Choroid plexus epithelial cell (primary cell): Measurements from ENCODE around the gene TSPAN14.
A peak's percentile ranks its signal among the peaks of the same experiment; 100 is the strongest.
"Not testable (repeated sequence)": the region's sequence is repeated elsewhere in the genome, so short reads cannot be mapped to it uniquely, and the experiment has no call there.

ENCODE experiments used
- DNase-seq: peaks from one replicate; pipeline ENCODE4 v3.0.0-alpha.2; 2010; ENCODE audit warnings: low read depth
- H3K4me3 ChIP-seq: 2 replicates; pipeline ENCODE4 v1.5.1; 2011; ENCODE audit warnings: low read depth, mild to moderate bottlenecking, control low read depth, low read length, moderate library complexity
- TF ChIP-seq, protein P1 (sequence below): conservative IDR thresholded peaks from 2 replicates; pipeline ENCODE4 v1.5.1; 2011; ENCODE audit warnings: low read depth, mild to moderate bottlenecking, control low read depth, inconsistent platforms, low read length, moderate library complexity

The TSPAN14 gene

DNA sequence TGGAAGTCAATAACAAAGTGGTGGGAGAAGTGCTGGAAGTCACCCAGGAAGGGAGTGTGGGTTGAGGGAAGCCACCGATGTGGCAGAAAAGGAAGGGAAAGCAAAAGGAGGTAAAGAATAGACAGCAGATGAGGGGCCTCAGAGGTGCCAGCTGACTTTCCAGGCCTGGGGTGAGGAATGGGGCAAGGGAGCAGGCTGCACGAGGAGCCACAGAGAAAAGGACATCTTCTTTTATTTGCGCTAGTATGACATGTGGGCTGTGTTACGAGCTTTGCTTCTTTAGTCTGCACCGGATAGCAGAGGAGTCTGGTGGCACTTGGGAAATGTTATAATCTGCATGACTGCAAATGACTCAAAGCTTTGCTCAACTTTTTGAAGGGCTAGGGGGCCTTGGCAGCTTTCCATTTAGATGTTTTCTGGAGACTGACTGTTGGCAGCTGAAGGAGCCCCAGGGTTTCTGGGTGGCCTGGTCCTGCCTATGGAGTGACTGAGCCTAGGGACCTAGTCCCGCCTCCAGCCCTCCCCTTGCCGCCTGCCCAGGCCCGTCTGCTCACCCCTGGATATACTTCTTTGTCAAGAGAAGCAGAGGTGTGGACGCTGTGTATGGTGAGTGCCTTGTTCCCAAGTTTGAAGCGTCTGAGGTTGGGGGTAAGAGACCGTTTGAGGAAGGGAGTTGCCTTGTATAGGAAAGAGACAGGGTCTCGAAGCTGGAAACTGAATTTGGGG is 40.7 kb upstream of the TSPAN14 start:
- DNase-seq: peak; percentile 75
- peak overlapping the region; percentile 10 for H3K4me3 ChIP-seq
- TF ChIP-seq, protein P1, sequence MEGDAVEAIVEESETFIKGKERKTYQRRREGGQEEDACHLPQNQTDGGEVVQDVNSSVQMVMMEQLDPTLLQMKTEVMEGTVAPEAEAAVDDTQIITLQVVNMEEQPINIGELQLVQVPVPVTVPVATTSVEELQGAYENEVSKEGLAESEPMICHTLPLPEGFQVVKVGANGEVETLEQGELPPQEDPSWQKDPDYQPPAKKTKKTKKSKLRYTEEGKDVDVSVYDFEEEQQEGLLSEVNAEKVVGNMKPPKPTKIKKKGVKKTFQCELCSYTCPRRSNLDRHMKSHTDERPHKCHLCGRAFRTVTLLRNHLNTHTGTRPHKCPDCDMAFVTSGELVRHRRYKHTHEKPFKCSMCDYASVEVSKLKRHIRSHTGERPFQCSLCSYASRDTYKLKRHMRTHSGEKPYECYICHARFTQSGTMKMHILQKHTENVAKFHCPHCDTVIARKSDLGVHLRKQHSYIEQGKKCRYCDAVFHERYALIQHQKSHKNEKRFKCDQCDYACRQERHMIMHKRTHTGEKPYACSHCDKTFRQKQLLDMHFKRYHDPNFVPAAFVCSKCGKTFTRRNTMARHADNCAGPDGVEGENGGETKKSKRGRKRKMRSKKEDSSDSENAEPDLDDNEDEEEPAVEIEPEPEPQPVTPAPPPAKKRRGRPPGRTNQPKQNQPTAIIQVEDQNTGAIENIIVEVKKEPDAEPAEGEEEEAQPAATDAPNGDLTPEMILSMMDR: no peak

DNA sequence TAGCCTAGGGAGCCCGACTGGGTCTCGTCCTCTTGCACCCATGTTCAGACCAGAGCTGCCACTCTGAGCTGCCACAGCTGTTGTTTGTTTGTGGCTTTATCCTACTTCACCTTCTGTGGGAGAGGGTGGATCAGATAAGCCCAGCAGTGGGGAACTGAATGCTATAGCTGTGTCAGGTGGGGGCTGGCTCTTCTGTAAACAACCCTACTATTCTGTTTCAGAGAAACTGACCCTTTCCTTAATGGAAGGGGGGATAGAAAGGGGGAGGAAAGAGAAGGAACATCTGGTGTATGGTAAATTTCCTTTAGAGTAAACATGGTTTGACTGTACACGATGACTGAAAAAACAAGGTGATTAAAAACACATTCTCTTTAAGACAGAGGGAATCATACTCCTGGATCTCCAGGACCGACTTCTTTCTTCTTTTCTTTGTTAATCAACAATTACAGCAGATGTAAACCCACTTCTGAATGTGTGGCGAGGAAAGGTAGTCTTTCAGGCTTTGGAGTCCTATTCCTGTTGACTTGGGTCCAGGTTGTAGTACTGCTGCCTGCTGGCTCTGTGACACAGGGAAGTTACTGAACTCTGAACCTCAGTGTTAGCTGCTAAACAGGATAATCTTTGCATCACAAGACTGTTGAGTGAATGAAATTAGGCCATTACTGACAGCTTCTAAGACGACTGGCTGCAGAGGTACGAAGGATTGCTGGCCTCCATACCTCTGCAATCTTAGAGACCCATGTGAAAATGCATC is 39.8 kb upstream of the TSPAN14 start:
- TF ChIP-seq, protein P1: no peak
- DNase-seq: peak; percentile 59
- H3K4me3 ChIP-seq: peak overlapping the region; percentile 10

DNA sequence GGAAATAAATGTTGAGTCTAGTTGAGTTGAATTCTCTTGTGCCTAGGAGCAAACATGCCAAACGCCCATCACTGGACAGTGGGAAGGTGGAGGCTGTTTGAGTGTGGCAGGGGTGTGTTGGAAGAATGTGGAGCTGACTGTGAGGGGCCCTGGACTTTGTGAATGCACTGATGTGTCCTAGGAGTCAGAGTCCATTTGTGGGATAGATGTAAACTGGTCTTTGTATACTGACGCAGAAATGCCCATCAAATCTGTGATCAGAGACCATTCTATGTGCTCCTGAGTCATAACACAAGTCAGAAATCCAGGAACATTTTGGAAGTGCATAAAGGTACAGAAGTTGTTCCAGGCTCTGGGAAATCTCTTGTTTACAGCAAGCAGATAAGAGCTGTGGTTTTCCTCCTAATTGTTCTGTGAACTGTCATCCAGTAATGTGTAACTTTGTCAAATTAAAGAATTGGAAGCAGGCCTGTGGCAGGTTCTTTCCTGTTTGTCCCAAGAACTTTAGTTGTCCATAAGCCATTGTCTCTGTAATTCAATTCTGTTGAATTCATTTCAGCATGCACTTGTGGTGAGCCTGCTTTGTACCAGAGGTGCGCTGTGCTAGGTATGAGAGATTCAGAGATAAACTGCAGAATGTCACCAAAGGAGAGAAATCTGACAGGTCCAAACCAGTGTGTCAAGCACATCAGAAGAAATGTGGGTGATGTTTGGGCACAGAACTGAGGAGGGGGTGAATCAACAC is 38.2 kb upstream of the TSPAN14 start:
- no peak for DNase-seq
- TF ChIP-seq, protein P1: no peak
- H3K4me3 ChIP-seq: no peak overlapping the region

DNA sequence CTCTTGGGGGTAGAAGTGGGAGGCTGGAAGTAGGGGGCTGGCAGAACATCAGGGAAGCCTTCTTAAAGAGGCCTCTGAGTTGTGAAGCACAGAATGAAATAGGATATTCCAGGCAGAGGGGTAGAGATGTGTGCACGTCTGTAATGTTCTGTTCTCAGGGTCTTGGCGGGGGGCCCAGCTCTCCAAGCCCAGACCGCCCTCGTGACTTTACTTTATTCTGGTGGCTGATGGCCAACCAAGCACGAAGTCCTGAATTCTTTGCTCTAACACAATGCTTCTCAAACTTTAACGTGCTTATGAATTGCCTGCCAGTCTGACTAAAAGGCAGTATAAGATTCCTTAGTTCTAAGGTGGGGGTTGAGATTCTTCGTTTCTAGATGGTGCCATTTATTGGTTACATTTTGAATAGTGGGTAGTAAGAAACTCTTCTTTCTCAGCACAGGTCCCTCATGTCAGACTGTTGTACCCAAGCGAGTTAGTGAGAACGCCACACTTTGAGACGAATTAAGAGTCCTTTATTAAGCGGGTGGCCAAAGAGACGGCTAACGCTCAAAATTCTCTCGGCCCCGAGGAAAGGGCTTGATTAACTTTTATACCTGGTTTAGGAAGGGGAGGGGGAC is 37.5 kb upstream of the TSPAN14 start:
- no peak overlapping the region for H3K4me3 ChIP-seq
- DNase-seq: peak; percentile 95
- TF ChIP-seq, protein P1: no peak

DNA sequence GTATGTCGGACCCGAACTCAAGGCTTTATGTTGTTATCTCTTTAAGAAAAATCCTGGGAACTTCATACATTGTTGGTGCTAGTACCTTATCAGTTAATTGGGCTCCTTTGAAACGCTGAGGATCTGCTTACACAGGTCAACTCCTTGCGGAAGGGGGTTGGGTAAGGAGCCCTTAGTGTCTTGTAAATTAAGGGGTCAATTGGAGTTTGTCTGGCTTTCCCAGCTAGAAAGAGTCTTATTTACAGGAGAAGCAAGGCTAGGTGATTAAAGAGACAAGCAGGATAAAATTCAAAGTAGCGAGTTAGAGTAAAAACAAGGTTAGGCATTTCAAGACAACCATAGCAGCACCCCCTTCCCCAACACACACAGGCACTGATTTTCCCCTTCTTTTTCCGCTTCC is 36.9 kb upstream of the TSPAN14 start:
- not testable (repeated sequence) for H3K4me3 ChIP-seq, DNase-seq

DNA sequence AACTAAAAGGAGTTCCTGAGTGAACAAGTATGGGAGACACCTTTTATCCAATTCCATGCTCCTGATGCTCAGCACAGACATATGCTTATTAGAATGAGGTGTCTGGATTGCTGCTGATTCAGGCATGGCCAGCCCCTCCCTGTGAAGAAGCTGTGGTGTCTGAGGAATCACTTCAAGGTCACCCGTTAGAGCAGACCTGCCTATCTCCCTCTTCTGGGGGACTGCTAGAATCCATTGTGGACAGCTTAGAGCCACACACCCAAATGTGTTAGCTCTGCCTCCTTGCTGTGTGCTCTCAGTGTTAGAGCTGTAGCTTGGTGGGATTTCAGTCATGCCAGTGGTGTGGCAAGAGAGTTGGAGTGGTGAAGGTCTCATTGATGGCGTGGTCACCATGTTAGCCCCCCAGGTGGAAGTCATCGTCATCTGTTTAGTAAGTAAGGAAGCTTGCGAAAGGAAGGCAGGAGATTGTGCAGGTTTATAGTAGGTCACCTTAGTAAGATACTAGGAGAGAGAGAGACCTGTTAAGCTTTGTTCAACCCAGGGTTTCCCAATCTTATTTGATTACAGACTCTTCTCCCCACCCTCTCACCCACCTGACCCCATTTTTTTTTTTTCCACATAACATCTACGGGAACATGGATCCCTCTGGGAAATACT is 32.9 kb upstream of the TSPAN14 start:
- H3K4me3 ChIP-seq: no peak overlapping the region
- no peak for DNase-seq
- TF ChIP-seq, protein P1: no peak
